Hindlimb muscle (tissue), 1 donor: ENCODE results near the gene ASB6. TPM values are rescaled to one million over a fixed set of nuclear protein-coding genes. Genes with fewer than 3 reads are reported as not detected.

Experiments used
- DNase-seq: peaks from one replicate; pipeline ENCODE4 v3.0.0-alpha.2; 2013
- polyA plus RNA-seq: library from polyadenylated mRNA; unstranded; fragments of 120-200 nt; gene quantifications from one replicate; pipeline ENCODE4 v1.2.1, GENCODE V29; 2013; ENCODE audit not compliant: insufficient read length

The ASB6 gene
- polyA plus RNA-seq, 1 donor, result 15.2 TPM

- peak; percentile 88 for DNase-seq
These were observed 15.8 kb downstream of the ASB6 start, which contains the start of gene NTMT1 for GRCh38 chr9:129626079-129626624. Gene NTMT1, plus strand, starts transcription at chr9:129626163. Its CDS starts 6,541 bp downstream, at chr9:129632704.

GRCh38 chr9:129624947-129625346, 17.0 kb downstream of the ASB6 start:
- no peak for DNase-seq

GRCh38 chr9:129624168-129624759, 17.7 kb downstream of the ASB6 start:
- no peak for DNase-seq

- DNase-seq, result no peak
These were observed 18.6 kb downstream of the ASB6 start for GRCh38 chr9:129623331-129623730.

GRCh38 chr9:129620669-129621295, 21.2 kb downstream of the ASB6 start, which contains the start of gene C9orf50:
Gene C9orf50, minus strand, starts transcription at chr9:129621101. Its CDS starts 527 bp downstream, at chr9:129620574.
- DNase-seq, result no peak

GRCh38 chr9:129619787-129620668, 21.9 kb downstream of the ASB6 start:
- DNase-seq, result no peak

GRCh38 chr9:129617167-129617566, 24.8 kb downstream of the ASB6 start:
- no peak for DNase-seq

- no peak for DNase-seq
These were observed 26.3 kb downstream of the ASB6 start for GRCh38 chr9:129615407-129616285.

GRCh38 chr9:129614932-129615331, 27.0 kb downstream of the ASB6 start:
- no peak for DNase-seq

GRCh38 chr9:129613520-129614175, 28.3 kb downstream of the ASB6 start:
- DNase-seq, result no peak

GRCh38 chr9:129612815-129613519, 29.0 kb downstream of the ASB6 start:
- no peak for DNase-seq

GRCh38 chr9:129612123-129612522, 29.8 kb downstream of the ASB6 start:
- no peak for DNase-seq

- no peak for DNase-seq
These were observed 30.6 kb downstream of the ASB6 start for GRCh38 chr9:129611307-129611800.

GRCh38 chr9:129610473-129611306, 31.3 kb downstream of the ASB6 start:
- DNase-seq, result peak; percentile 87

GRCh38 chr9:129610213-129610472, 31.8 kb downstream of the ASB6 start:
- DNase-seq, result no peak

- DNase-seq, result no peak
These were observed 32.3 kb downstream of the ASB6 start for GRCh38 chr9:129609486-129610212.

GRCh38 chr9:129608561-129609481, 33.1 kb downstream of the ASB6 start:
- DNase-seq, result no peak

GRCh38 chr9:129607027-129607387, 34.9 kb downstream of the ASB6 start:
- no peak for DNase-seq
